Ovary (tissue), 9 donors: ENCODE measurements around the gene OR52J3. TPM values are rescaled to one million over a fixed set of nuclear protein-coding genes. Genes with fewer than 3 reads are reported as not detected.

Experiments
- DNase-seq, 5 donors: peaks; one replicate each; pipeline ENCODE4 v3.0.0-alpha.2; 2019 to 2020
- H3K27ac ChIP-seq, 2 donors: fragments of 200-600 bp; one replicate each; pipeline versions ENCODE4 v1.5.1 to v1.8.0; 2019 to 2022
- H3K27me3 ChIP-seq: fragments of 200-600 bp; one replicate; pipeline ENCODE4 v1.8.0; 2022
- H3K36me3 ChIP-seq: fragments of 200-600 bp; sonication (generic); one replicate; pipeline ENCODE4 v1.5.1; 2019
- H3K4me1 ChIP-seq: one replicate; pipeline ENCODE4 v1.8.1; 2013; ENCODE audit warnings: mild to moderate bottlenecking, moderate library complexity; ENCODE audit not compliant: insufficient read depth
- H3K4me3 ChIP-seq: fragments of 200-600 bp; sonication (generic); one replicate; pipeline ENCODE4 v1.5.1; 2017
- H3K9me3 ChIP-seq, 2 donors: fragments of 200-600 bp in 1 of 2; sonication (generic) in 1 of 2; one replicate each; pipeline versions ENCODE4 v1.5.1 to v1.8.1; 2013 to 2019; ENCODE audit warnings: mild to moderate bottlenecking in 1 of 2, moderate library complexity in 1 of 2
- EP300 ChIP-seq: sonication (generic); formaldehyde crosslinking; IDR thresholded peaks from one replicate; pipeline ENCODE4 v1.6.1; 2017; ENCODE audit warnings: antibody characterized with exemption
- POLR2A ChIP-seq: fragments of 450-650 bp; IDR thresholded peaks from one replicate; pipeline ENCODE4 v1.6.1; 2017; ENCODE audit warnings: antibody characterized with exemption, mild to moderate bottlenecking, moderate library complexity
- WGBS, 3 donors: extraction: QIAGEN DNeasy Blood & Tissue Kit in 1 of 3; methylation state at CpG; one replicate each; pipeline versions ENCODE4 v1.1.5 to v1.1.7; 2013 to 2017; 5-methylcytosine and 5-hydroxymethylcytosine counted together
- intact Hi-C, 4 donors: fragments of 100-400 bp; cut with DNase I; formaldehyde crosslinking; loops; one replicate each; pipeline versions ENCODE4 v1.11.0 to v1.15.1; 2022 to 2023
- polyA plus RNA-seq, 2 donors: library from polyadenylated mRNA; stranded (reverse); fragments of 200-250 nt in 1 of 2; fragments of 350-450 nt in 1 of 2; fragmentation: Illumina TruSeq in 1 of 2; extraction: RNeasy Lipid Tissue Mini Kit (QIAGEN cat#74804) in 1 of 2; gene quantifications; one replicate each; pipeline ENCODE4 v1.2.3, GENCODE V29; 2013 to 2014
- total RNA-seq, 7 donors: library from RNA; depleted of rRNA in 2 of 7; stranded (reverse); fragments of >200 nt in 2 of 7; fragmentation: NEBNext Ultra II Directional in 3 of 7; extraction: Animal tissue kit (Norgen Biotek cat#: 25700) in 3 of 7; gene quantifications; one replicate each; pipeline versions ENCODE4 v1.1.0 to v1.2.4, GENCODE V29; 2016 to 2023
- TF ChIP-seq, protein P1 (sequence below), 3 donors: fragments of 450-650 bp in 2 of 3; fragments of 200-600 bp in 1 of 3; IDR thresholded peaks; one replicate each; pipeline versions ENCODE4 v1.5.1 to v1.8.0; 2016 to 2022; ENCODE audit warnings: antibody characterized with exemption in 3 of 3, mild to moderate bottlenecking in 1 of 3
- donor health status: DM: no; HTN: no; CAD: no; lungs with moderate emphysema.
- donor health status: DM: no; HTN: no; CAD: no.
- donor health status: Bipolar disorder and iron deficiency.
- donor health status: DM: yes; HTN: yes; CAD: no.
- donor health status: DM: no; HTN: no; CAD: no.
- donor health status: DM: yes; HTN: yes; CAD: no.

OR52J3 gene
- total and polyA plus RNA-seq, 9 donors, result not detected

DNA sequence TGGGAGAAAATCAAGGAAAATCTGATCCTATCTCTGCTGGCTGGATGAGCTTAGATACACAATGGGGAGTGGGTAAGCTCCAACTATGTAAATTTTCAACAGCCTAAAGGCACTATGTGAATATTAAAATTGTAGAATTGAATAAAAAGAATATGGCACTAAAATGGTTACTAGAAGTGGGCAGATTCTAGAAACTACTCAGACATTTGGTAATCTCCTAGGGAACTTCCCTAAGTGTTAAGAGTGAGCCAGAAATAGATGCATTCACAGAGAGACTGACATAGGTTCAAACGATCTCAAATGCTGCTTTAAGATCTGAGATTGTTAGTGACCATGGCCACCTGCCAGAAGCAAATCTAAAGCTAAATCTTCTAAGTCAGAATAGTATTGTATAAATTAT is 18.7 kb downstream of the OR52J3 start:
- Histone ChIP-seq H3K36me3 (no peaks in the 10 kb centered on the region), H3K27me3 (no peaks in the 10 kb centered on the region), H3K4me3 (no peak overlapping the region), H3K9me3 (no peaks in the 10 kb centered on the region), H3K27ac (no peak overlapping the region), H3K4me1 (no peaks in the 10 kb centered on the region)
- 6 to 14% (median 7%) methylated on average over 1 of the region's 1 CpG for WGBS, 3 donors
- intact Hi-C loops, result no loop called here
- DNase-seq, result no peak
- no peak for TF ChIP-seq EP300
- TF ChIP-seq, protein P1, sequence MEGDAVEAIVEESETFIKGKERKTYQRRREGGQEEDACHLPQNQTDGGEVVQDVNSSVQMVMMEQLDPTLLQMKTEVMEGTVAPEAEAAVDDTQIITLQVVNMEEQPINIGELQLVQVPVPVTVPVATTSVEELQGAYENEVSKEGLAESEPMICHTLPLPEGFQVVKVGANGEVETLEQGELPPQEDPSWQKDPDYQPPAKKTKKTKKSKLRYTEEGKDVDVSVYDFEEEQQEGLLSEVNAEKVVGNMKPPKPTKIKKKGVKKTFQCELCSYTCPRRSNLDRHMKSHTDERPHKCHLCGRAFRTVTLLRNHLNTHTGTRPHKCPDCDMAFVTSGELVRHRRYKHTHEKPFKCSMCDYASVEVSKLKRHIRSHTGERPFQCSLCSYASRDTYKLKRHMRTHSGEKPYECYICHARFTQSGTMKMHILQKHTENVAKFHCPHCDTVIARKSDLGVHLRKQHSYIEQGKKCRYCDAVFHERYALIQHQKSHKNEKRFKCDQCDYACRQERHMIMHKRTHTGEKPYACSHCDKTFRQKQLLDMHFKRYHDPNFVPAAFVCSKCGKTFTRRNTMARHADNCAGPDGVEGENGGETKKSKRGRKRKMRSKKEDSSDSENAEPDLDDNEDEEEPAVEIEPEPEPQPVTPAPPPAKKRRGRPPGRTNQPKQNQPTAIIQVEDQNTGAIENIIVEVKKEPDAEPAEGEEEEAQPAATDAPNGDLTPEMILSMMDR (IDR thresholded peaks at IDR 0.05), result no peak
- no peak for TF ChIP-seq POLR2A

DNA sequence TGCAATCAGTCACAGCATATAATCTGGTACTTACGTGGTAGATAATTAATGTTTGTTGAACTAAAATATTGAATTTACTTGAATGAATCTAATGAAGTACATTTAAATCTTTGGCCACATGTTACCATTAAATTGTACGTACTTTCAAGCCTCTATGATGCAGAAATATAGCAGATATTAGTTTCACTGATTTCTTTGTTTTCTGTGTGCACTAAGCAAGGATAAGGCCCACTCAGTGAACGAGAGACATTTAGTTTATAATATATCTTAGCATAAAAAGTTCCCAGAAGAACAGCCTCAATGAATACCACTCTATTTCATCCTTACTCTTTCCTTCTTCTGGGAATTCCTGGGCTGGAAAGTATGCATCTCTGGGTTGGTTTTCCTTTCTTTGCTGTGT is 22.9 kb downstream of the OR52J3 start, which contains the start of gene OR52E1:
Gene OR52E1 (plus strand): TSS at position 301 of the 400 bp plus-strand sequence.
- intact Hi-C loops, result no loop called here
- H3K36me3 ChIP-seq, result no peaks in the 10 kb centered on the region
- no peaks in the 10 kb centered on the region for H3K4me1 ChIP-seq
- H3K9me3 ChIP-seq, result no peaks in the 10 kb centered on the region
- H3K27me3 ChIP-seq, result no peaks in the 10 kb centered on the region
- no peak for DNase-seq
- TF ChIP-seq, protein P1 (IDR thresholded peaks at IDR 0.05), result no peak
- TF ChIP-seq EP300, result no peak
- no peak for TF ChIP-seq POLR2A
- no peak within 1 kb of the TSS for H3K4me3 ChIP-seq
- no peak within 1 kb of the TSS for H3K27ac ChIP-seq
- 50 to 63% (median 56%) methylated on average over 3 of the region's 3 CpGs for WGBS, 3 donors

DNA sequence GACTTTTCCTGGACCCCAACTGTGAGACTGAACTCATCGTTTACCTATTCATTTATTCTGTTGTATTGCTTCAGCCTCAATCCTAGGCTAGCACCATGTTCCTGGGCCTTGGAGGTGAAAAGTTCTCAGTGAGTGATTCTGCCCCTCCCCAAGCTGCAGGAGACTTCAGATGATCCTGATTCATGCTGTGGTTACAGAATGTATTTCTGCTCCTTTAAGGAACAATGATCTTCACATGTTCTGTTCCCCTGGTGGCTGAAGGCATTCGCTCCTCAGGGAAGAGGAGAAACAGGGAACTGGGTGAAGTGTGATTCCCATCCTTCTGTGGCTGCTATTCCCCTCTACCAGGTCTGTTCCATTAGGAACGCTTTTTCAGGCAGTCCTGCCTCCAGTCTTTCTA is 25.5 kb downstream of the OR52J3 start:
- WGBS, 3 donors, result 55 to 66% (median 60%) methylated on average over 3 of the region's 3 CpGs
- H3K27me3 ChIP-seq, result no peaks in the 10 kb centered on the region
- H3K4me3 ChIP-seq, result no peak overlapping the region
- no peak for TF ChIP-seq EP300
- TF ChIP-seq, protein P1 (IDR thresholded peaks at IDR 0.05), result no peak
- TF ChIP-seq POLR2A, result no peak
- intact Hi-C loops, result no loop called here
- H3K27ac ChIP-seq, result no peak overlapping the region
- no peak for DNase-seq
- H3K4me1 ChIP-seq, result no peaks in the 10 kb centered on the region
- H3K9me3 ChIP-seq, result no peaks in the 10 kb centered on the region
- no peaks in the 10 kb centered on the region for H3K36me3 ChIP-seq

DNA sequence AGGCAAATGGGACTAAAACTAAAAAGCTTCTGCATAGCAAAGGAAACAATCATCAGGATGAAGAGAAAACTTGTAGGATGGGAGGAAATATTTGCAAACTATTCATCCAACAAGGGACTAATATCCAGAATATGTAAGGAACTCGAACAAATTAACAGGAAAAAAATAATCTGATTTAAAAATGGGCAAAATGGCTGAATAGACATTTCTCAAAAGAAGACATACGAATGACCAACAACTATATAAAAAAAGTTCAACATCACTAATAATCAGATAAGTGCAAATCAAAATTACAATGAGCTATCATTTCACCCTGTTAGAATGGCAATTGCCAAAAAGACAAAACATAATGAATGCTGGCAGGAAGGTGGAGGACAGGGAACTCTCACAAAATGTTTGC is 35.1 kb downstream of the OR52J3 start:
- no peaks in the 10 kb centered on the region for H3K4me1 ChIP-seq
- H3K4me3 ChIP-seq, result no peak overlapping the region
- no peak for TF ChIP-seq EP300
- no peak for TF ChIP-seq POLR2A
- TF ChIP-seq, protein P1 (IDR thresholded peaks at IDR 0.05), result no peak
- no peaks in the 10 kb centered on the region for H3K9me3 ChIP-seq
- 69 to 76% (median 72%) methylated on average over 2 of the region's 2 CpGs for WGBS, 3 donors
- DNase-seq, result no peak
- no peaks in the 10 kb centered on the region for H3K36me3 ChIP-seq
- H3K27ac ChIP-seq, result no peak overlapping the region
- no peaks in the 10 kb centered on the region for H3K27me3 ChIP-seq
- intact Hi-C loops, result no loop called here

DNA sequence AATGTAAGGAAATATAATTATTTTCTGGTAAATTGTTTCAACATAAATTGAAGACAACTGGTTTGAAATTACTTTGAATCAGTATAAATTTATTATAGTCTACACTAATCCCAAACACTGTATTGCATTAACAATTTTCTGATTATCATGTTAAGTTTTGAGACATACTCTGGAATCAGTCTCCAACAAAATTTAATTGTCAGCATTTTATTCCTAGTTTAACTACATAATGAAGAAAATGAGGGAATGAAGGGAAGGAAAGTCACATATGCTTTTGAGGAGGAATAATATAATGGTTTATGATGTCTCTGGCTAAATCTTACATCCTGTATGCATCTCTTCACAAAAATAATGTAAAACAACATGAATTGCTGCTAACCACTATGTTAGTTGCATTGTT is 37.3 kb downstream of the OR52J3 start:
- H3K4me1 ChIP-seq, result no peaks in the 10 kb centered on the region
- DNase-seq, result no peak
- no peaks in the 10 kb centered on the region for H3K9me3 ChIP-seq
- H3K27me3 ChIP-seq, result no peaks in the 10 kb centered on the region
- no peaks in the 10 kb centered on the region for H3K36me3 ChIP-seq
- no peak overlapping the region for H3K4me3 ChIP-seq
- TF ChIP-seq EP300 (no peak), POLR2A (no peak)
- TF ChIP-seq, protein P1 (IDR thresholded peaks at IDR 0.05), result no peak
- no peak overlapping the region for H3K27ac ChIP-seq
- intact Hi-C loops, result no loop called here
